GM23338 (cell line): ENCODE data around the gene PDE4D.

ENCODE experiments used
- POLR2AphosphoS5 ChIP-seq: IDR thresholded peaks from 2 replicates; pipeline ENCODE4 v1.6.1; 2016; ENCODE audit warnings: antibody characterized with exemption, low read depth
- TF ChIP-seq, protein P1 (sequence below), 2 experiments: fragments of 200-600 bp in 1 of 2; sonication (generic) in 1 of 2; conservative IDR thresholded peaks; 2 replicates each; pipeline versions ENCODE4 v1.5.1 to v1.6.1; 2016 to 2017; ENCODE audit warnings: antibody characterized with exemption in 2 of 2, low read depth in 2 of 2, mild to moderate bottlenecking in 2 of 2, moderate library complexity in 1 of 2

DNA sequence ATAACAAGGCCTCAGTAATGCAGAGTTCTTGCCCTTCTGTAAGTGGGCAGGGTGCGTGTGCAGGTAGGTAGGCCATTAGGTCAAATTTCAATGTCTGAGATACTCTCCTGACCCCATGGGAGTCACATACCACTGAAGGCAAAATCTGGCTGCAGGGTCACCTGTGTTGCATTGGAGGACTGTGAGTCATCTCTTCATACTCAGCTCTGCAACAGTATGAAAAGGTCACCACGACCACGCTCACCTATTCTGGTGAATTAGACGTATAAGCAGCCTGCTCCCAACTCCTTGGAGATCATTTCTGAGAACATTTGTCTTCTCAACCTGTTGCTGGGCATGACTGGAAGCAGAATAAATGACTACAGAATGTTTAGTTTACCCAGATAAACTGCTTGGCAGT is 599.8 kb downstream of the PDE4D start:
- TF ChIP-seq POLR2AphosphoS5 = no peak
- TF ChIP-seq, protein P1, sequence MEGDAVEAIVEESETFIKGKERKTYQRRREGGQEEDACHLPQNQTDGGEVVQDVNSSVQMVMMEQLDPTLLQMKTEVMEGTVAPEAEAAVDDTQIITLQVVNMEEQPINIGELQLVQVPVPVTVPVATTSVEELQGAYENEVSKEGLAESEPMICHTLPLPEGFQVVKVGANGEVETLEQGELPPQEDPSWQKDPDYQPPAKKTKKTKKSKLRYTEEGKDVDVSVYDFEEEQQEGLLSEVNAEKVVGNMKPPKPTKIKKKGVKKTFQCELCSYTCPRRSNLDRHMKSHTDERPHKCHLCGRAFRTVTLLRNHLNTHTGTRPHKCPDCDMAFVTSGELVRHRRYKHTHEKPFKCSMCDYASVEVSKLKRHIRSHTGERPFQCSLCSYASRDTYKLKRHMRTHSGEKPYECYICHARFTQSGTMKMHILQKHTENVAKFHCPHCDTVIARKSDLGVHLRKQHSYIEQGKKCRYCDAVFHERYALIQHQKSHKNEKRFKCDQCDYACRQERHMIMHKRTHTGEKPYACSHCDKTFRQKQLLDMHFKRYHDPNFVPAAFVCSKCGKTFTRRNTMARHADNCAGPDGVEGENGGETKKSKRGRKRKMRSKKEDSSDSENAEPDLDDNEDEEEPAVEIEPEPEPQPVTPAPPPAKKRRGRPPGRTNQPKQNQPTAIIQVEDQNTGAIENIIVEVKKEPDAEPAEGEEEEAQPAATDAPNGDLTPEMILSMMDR (conservative IDR thresholded peaks at IDR 0.05; ENCODE audit: low read depth in 2 of 2) = no peak
